Activated naive CD4-positive, alpha-beta T cell treated with Interleukin-2 at 50 U/mL for 16 hours (primary cell): ENCODE measurements around the gene TUBB2A.
"Not testable (repeated sequence)": the region's sequence is repeated elsewhere in the genome, so short reads cannot be mapped to it uniquely, and the experiment has no call there.

Experiments used
- DNase-seq: peaks from one replicate; pipeline ENCODE4 v3.0.0-alpha.2; 2020

Gene TUBB2A

GRCh38 chr6:3147914-3148757, 9.2 kb downstream of the TUBB2A start:
- no peak for DNase-seq

GRCh38 chr6:3144571-3144970, 12.8 kb downstream of the TUBB2A start:
- no peak for DNase-seq

DNA sequence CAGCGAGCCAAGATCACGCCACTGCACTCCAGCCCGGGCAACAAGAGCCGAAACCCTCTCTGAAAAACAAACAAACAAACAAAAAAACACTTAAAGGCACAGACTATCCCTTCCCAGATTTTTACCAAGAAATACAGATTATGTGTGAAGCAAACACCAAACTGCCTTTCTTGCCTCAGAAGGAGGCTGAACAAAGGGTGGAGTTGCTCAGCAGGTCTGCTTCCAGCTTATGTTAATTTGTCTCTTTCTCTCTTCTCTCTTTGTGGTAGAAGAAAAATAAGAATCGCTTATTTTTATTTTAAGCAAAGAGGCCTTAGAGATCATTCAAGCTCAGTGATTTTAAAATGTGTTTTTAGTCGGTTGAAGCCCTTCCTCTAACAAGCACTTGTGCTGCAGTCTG, 14.2 kb downstream of the TUBB2A start:
- DNase-seq, result no peak

- DNase-seq, result no peak
These were observed 14.8 kb downstream of the TUBB2A start for GRCh38 chr6:3142536-3142935.

- DNase-seq, result no peak
These were observed 17.1 kb downstream of the TUBB2A start for GRCh38 chr6:3140201-3140600.

DNA sequence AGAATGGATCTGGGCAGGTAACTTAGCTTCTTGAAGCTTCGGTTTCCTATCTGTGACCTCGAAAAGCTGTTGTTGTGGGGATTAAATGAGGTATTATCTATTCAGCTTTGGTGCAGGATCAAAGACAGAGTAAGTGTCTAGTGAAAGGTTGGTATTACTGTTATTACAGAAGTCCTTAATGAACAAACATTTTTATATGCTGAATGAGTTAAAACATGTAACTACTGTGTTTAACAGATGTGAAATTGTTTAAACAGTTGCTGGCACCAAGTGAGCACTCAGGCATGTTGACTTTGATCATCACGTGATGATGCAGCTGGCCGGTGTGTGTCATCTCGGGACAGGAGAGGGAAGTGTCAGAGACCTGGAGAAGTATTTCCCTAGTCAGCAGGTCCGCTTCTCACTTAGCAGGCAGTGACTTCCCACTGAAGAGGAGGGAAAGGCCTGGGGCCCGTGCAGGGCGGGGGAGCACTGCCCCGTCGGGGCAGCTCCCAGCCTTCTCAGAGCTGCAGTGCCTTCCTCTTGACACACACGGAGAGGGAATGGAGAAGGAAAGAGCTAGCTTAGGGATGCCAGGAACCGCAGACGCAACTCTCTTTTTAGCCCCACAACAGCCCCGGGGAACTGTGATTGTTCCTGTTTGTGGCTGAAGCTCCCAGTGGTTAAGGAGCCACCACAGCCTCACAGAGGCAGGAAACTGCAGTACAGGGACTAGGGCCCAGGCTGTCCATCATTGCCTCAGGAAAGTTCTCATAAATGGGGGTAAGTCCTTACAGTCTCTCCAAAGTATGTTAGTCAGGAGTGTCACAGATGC, 18.0 kb downstream of the TUBB2A start:
- no peak for DNase-seq

GRCh38 chr6:3138341-3138740, 19.0 kb downstream of the TUBB2A start:
- DNase-seq, result no peak

GRCh38 chr6:3137873-3138272, 19.5 kb downstream of the TUBB2A start:
- not testable (repeated sequence) for DNase-seq

GRCh38 chr6:3137057-3137777, 20.1 kb downstream of the TUBB2A start:
- DNase-seq, result no peak

GRCh38 chr6:3136292-3137011, 20.9 kb downstream of the TUBB2A start:
- no peak for DNase-seq

- no peak for DNase-seq
These were observed 21.6 kb downstream of the TUBB2A start for GRCh38 chr6:3135668-3136291.

DNA sequence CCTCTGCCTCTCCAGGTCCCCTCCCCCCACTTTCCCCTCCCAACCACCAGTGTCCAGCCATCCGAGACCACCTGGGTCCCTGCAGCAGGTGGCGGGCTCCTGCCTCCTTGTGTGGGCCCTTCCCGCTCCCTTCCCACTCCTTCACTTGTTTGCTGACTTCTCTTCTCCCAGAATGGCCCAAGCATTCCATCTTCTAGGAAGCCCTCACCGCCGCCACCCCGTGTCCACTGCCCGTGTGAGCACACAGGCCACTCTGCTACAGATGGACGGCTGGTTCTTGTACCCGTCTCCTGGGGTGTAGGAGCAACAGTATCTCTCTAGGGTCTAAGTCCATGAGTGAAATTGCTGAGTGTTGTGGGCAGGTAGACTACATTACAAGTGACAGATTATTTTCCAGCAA, 23.8 kb downstream of the TUBB2A start:
- DNase-seq, result no peak

DNA sequence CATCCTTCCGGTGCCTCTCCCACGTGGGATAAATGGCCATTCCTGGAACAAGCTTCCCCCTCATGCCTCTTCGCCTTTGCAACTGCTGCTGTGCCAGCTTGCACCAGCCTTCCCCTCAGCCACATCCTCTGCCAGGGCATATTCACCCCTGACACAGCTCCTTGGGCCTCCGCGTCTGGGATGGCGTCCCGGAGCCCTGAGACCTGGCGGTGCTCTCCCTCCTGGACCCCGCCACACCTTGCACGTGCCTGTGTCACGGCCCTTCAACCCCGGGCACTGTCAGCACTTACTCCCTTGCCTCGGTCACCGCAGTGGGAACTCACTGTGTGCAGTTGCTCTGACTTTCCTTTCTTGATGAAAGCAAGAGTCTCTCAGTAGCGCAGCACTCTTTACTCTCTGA, 25.6 kb downstream of the TUBB2A start:
- DNase-seq, result no peak

- no peak for DNase-seq
These were observed 28.8 kb downstream of the TUBB2A start for GRCh38 chr6:3128356-3129108.

DNA sequence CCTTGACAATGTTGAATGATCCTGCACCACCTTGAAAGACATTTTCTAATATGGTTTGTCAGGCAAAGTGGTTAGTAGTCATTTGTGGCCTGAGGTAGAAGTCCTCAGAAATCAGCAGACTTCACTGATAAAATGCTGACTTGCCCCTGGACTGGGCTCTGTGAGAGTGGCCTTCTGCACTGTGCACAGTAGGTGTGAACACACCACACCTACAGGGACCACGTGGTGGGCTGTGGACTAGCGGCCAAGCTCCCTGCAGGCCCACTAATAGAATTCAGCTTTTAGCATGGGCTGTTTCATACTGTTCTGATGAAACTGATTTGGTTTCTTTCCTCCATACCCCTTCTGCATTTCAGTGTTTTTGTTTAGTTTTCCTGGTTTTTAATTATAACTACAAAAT, 31.5 kb downstream of the TUBB2A start:
- no peak for DNase-seq

- DNase-seq, result no peak
These were observed 32.7 kb downstream of the TUBB2A start for GRCh38 chr6:3124667-3125066.

GRCh38 chr6:3122823-3123182, 34.5 kb downstream of the TUBB2A start:
- DNase-seq, result no peak

- no peak for DNase-seq
These were observed 36.6 kb downstream of the TUBB2A start for GRCh38 chr6:3120765-3121089.

GRCh38 chr6:3119040-3119723, 38.2 kb downstream of the TUBB2A start:
- no peak for DNase-seq

- DNase-seq, result peak; percentile 100
These were observed 38.8 kb downstream of the TUBB2A start, which contains the start of gene BPHL for GRCh38 chr6:3118353-3119039. Gene BPHL, plus strand, starts transcription at chr6:3118711. Its CDS starts 30 bp downstream, at chr6:3118741.
